ENCODE results near the gene DOC2A. TPM values are rescaled to one million over a fixed set of nuclear protein-coding genes. Genes with fewer than 3 reads are reported as not detected.
A peak's percentile ranks its signal among the peaks of the same experiment; 100 is the strongest.

Gene DOC2A
- total and polyA plus RNA-seq, 2 experiments from 2014 or later: 9.8 to 10.0 TPM

GRCh38 chr16:29968205-29968604 is 42.6 kb downstream of the DOC2A start (continued):
- no peak for TF ChIP-seq POLR2AphosphoS5 (IDR thresholded peaks at IDR 0.05; ENCODE audit: low read depth)

GRCh38 chr16:29963021-29963743 is 47.6 kb downstream of the DOC2A start:
- Histone ChIP-seq H3F3A (replicated peaks; ENCODE audit: low read depth) (0 out of 2 replicates have a peak, but pooled peaks cover 6% of the 10 kb centered on the region), H3K27ac (ENCODE audit: low read depth) (no peak overlapping the region), H3K4me3 (no peak overlapping the region; the same call in 1 of the 2 replicates), H3K9me2 (ENCODE audit: insufficient read depth) (no peaks in the 10 kb centered on the region), H3K4me2 (peak overlapping the region; percentile 88), H2AFZ (0 out of 2 replicates have a peak overlapping the region, but pooled peaks have one; percentile 94), H3K27me3 (ENCODE audit: insufficient read depth) (no peaks in the 10 kb centered on the region), H3K36me3 (ENCODE audit: insufficient read depth) (no peaks in the 10 kb centered on the region), H3K79me2 (replicated peaks; ENCODE audit: insufficient read depth) (no peaks in the 10 kb centered on the region), H4K20me1 (replicated peaks; ENCODE audit: insufficient read depth) (no peaks in the 10 kb centered on the region), H3K4me1 (ENCODE audit: insufficient read depth) (peaks cover 6% of the 10 kb centered on the region)
- Mint-ChIP-seq H3K4me1 (peaks cover 16% of the 10 kb centered on the region), H3K27me3 (ENCODE audit: insufficient read depth, low read depth, poor library complexity) (peaks cover 8% of the 10 kb centered on the region), H3K4me3 (peak overlapping the region; percentile 84), H3K36me3 (ENCODE audit: low read depth) (peaks cover 7% of the 10 kb centered on the region; the same call in 2 of the 3 replicates), H3K27ac (no peak overlapping the region), H3K9me3 (no peaks in the 10 kb centered on the region)
- ATAC-seq (no peak), DNase-seq (ENCODE audit: low spot score) (no peak)
- TF ChIP-seq STAT1 (IDR thresholded peaks at IDR 0.05; ENCODE audit: unreplicated experiment): no peak
- no peak for TF ChIP-seq EZH2phosphoT487 (IDR thresholded peaks at IDR 0.05; ENCODE audit: unreplicated experiment)
- no peak for TF ChIP-seq ZNF114 (CRISPR knock-in tag; IDR thresholded peaks at IDR 0.05)
- no peak for TF ChIP-seq ZNF462 (CRISPR knock-in tag; IDR thresholded peaks at IDR 0.05)
- no peak for TF ChIP-seq POLR2AphosphoS5 (IDR thresholded peaks at IDR 0.05; ENCODE audit: low read depth)
- TF ChIP-seq ETS1 (IDR thresholded peaks at IDR 0.05): no peak
- TF ChIP-seq CTCF (conservative IDR thresholded peaks at IDR 0.05; ENCODE audit: low read depth in 2 of 2): no peak
- no peak for TF ChIP-seq JUNB (IDR thresholded peaks at IDR 0.05; ENCODE audit: unreplicated experiment)
- TF ChIP-seq ZNF331 (CRISPR knock-in tag; IDR thresholded peaks at IDR 0.05; ENCODE audit: low read depth): no peak
- TF ChIP-seq CREB1 (CRISPR knock-in tag; IDR thresholded peaks at IDR 0.05; ENCODE audit: low read depth): no peak
- no peak for TF ChIP-seq REST (IDR thresholded peaks at IDR 0.05; ENCODE audit: unreplicated experiment)
- no peak for TF ChIP-seq NANOG (IDR thresholded peaks at IDR 0.05; ENCODE audit: borderline replicate concordance)

Measured in GM23338 (cell line).